CD4-positive, alpha-beta T cell treated with Interleukin-2 at 100 ng/mL for 4 hours (primary cell): Measurements from ENCODE around the gene SLF2.

Source experiments
- DNase-seq: peaks from one replicate; pipeline ENCODE4 v3.0.0-alpha.2; 2020; ENCODE audit warnings: low spot score

SLF2 gene

DNA sequence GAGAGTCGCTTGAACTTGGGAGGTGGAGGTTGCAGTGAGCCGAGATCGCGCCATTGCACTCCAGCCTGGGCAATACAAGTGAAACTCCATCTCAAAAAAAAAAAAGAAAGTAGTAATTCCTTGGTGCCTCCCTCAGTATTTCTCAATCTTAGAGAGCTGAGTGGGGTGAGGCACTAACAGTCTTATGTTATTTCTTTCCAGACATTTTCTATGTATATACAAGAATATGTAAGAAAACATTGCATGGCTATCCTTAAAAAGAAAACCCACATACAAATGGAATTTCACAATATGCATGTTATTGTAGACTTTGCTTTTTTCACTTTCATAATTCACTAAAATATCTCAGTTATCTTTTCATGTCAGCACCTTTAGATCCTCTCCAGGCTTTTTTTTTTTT is 13.6 kb upstream of the SLF2 start:
- no peak for DNase-seq

- no peak for DNase-seq
Measured at GRCh38 chr10:100901051-100901450, 11.7 kb upstream of the SLF2 start.

GRCh38 chr10:100902622-100903021 is 10.1 kb upstream of the SLF2 start:
- DNase-seq: no peak

DNA sequence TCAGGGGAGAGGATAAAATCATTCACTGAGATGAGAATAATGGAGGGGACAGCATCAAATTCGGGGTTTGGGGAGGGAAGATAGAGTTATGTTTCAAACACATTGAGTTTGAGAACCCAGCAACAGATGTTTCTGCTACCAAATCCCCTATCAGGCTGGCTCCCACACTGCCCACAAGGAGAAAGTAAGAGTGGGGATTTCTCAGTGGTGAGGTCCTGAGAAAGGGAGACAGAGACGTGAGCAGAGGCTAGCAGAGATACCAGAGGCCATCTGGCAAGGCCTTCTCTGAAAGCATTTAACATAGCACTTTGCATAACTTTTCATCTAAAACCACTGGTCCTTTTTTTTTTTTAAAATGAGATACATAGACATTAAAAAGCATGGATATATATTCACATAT is 7.8 kb upstream of the SLF2 start:
- DNase-seq: no peak

DNA sequence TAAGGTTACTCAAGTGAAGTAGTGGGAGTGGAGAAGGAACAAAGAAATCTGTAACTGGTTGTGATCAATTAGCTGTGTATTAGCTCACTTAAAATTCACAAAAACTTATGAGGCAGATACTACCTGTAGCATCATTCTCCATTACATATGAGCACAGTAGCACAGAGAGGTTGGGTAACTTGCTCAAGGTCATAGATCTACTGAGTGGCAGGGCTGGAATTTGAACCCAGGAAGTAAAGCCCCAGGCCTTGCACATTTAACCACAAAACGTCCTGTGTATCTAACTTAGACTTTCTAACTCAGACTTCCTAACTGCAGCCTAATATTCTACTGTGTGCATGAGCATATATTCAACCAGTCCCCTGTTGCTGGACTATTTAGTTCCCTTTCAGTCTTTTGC is 5.6 kb upstream of the SLF2 start:
- DNase-seq: no peak

- no peak for DNase-seq
Measured at GRCh38 chr10:100907773-100908363, 4.9 kb upstream of the SLF2 start.

DNA sequence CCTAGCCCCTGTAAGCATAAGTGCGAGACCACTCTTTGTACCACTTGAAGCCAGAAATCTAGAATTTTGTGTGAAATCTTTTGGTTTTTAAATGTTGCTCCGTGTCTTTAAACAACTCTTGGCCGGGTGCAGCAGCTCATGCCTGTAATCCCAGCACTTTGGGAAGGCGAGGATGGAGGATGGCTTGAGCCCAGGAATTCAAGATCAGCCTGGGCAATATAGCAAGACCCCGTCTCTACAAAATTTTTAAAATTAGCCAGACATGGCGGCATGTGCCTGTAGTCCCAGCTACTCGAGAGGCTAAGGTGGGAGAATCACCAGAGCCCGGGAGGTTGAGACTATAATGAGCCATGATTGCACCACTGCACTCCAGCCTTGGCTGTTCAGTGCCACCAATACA is 4.4 kb upstream of the SLF2 start:
- no peak for DNase-seq

- no peak for DNase-seq
Measured at GRCh38 chr10:100909501-100910263, 3.1 kb upstream of the SLF2 start.

DNA sequence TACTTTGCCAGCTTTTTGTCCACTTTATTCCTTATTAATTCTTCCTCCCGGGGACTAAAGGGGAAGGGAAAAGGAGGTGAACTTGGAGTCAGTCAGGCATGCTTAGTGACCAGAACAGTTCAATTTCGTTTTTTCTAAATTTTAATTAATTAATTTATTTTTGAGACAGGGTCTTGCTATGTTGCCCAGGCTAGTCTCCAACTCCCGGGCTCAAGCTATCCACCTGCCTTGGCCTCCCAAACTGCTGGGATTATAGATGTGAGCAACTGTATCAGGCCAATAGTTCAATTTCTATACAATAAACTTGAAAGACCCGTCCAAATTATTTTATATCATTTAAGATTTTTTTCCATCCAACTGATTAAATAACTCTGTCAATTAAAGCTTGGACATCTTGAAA is 1.3 kb upstream of the SLF2 start:
- no peak for DNase-seq

DNA sequence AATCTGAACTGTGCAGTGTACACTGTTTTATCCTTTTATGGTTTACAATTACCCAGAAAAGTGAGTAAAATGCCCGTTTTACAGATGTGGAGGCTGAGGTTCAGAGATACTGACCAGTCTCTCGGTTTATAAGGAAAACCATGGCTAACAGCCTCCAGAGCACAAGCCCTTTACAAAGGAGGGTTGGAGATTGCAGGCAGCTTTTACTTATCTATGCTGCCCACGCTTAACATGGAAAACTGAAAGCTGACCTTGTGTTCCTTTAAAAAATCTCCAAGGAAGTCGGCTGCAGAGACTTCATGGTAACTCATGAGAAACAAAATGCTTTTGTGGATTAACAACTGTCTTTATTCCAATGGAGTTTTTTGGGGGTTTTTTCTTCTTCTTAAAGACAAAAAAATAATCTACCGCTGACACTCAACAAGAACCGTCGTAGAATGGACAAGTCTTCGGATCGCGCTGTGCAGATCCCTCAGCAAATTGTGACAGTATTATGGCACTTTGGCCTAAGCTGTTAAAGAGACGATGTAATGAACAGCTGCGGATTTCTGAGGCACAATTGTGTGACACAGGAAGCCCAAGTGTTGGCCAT is 654 bp upstream of the SLF2 start:
- DNase-seq: no peak

DNA sequence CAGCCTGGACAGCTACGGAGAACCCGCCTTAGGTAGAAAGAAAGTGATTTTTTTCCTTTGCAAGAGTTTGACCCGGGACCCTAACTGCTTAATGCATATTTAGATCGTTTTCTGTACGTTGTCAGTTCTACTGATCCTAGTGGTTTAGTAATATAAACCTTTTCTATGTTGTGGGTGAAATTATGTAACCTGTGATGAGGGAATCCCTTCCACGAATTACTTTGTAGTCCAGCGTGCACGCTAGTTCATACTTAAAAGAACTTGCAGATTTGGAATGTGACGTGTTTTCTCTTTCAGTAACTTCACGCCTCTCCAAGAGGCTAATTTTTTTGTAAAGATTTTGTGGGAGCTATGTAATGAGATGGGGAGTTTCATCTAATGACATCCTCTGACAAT is 705 bp downstream of the SLF2 start:
- DNase-seq: no peak

GRCh38 chr10:100917071-100917470 is 4.3 kb downstream of the SLF2 start:
- no peak for DNase-seq

DNA sequence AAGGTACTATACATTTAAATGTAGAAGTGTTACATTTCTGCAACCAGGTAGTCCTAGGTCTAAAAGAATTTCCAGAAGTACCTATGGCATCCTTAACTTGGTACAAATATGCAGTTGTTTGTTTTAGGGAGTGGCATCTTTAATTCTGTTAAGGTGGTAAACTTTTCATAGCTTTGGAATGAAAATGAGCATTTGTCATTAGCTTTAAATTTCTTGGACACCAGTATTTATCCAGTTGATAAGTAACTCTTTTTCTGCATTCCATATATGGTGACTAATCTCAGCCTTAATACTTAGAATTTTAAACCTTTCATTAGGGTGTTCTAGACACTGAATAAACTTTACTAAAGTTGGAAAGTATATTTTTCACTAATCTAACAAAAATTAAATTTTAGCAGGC is 10.8 kb downstream of the SLF2 start:
- DNase-seq: no peak

DNA sequence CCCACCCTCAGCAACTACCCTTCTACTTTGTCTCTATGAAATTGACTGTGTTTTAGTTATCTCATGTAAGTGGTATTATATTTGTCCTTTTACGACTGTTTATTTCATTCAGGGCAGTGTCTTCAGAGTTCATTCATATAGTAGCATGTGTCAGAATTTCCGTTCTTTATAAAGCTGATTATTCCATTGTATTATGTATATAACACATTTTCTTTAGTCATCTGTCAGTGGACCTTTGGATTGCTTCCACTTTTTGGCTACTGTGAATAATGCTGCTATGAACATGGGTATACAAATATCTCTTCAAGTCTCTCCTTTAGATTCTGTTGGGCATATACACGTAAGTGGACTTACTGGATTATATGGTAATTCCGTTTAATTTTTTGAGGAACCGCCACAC is 14.5 kb downstream of the SLF2 start:
- DNase-seq: no peak

GRCh38 chr10:100928039-100928438 is 15.3 kb downstream of the SLF2 start:
- DNase-seq: no peak

DNA sequence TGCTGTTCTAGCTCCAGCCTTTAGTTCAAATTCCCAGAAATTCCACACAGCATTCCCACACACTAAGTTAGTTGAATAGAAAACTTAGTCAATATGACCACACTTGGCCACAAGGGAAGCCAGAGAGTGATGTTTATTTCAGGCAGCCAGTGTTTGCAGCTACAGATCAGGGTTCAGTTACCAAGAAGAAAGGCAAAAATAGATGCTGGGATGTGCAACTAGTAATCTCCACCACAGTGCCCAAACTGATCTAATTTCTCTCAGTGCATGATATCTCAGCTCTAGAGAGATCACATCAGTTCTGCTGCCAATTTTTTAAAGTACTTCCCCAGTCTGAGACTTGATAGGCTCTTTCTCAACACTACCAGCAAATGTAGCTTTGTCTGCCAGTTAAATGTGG is 17.6 kb downstream of the SLF2 start:
- DNase-seq: no peak

DNA sequence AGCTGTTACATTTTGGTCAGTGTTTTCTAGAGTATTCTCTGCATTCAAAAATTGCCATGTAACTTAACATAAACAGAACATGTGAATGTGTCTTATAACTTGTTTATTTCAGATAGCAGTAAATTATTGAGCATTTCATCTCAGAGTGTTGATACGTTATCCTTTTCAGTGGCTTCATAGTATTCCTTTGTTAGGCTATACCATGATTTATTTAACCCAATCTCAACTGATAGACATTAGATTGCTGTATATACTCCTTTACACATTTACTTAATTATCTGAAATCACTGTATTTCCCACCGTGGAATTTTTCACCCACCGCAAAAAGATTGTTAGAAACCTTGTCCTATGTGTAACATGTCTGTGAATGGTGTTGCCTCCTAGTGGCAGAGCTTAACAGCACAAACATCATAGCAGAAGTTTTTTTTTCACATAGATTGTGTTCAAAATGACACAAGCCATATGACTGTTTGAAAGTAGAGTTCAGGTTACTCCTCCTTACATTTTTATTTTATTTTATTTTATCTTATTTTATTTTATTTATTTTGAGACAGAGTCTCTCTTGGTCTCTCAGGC is 21.4 kb downstream of the SLF2 start:
- DNase-seq: peak; percentile 10

GRCh38 chr10:100939763-100940344 is 27.1 kb downstream of the SLF2 start:
- DNase-seq: no peak

DNA sequence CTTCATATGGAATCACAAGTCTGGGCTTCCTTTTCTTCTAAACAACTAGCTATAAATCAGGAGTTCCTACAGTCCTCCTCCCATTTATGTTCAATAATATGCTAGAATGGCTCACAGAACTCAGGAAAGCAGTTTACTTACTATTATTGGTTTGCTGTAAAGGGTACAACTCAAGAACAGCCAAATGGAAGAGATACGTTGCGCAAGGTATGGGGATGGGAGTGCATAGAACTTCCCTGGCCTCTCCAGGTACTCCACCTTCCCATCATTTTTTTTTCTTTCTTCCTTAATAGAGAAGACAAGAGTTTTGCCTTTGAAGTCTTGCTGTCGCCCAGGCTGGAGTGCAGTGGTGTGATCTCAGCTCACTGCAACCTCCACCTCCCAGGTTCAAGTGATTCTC is 29.5 kb downstream of the SLF2 start:
- no peak for DNase-seq

DNA sequence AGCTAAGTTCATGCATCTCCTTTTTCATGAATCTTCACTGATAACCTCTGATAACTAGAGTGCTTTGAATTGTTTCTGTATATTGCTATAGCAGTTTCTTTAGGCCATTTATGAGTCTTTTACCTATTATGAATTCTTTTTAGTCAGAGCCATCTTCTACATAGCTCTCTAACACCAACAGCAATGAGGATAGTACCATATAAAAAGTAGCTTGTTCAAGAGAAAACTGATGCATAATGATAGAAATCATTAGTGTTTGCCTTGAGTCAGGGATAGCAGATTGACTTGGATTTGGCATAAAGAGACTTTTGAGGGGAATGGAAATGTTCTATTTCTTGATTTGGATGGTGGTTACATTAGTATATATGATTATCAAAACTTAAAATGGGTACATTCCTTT is 30.7 kb downstream of the SLF2 start:
- no peak for DNase-seq

- DNase-seq: no peak
Measured at GRCh38 chr10:100945754-100946153, 33.0 kb downstream of the SLF2 start.

- DNase-seq: no peak
Measured at GRCh38 chr10:100948916-100949315, 36.2 kb downstream of the SLF2 start.

- no peak for DNase-seq
Measured at GRCh38 chr10:100960251-100960650, 47.5 kb downstream of the SLF2 start.
